ENCODE results near the gene CSNK1E.

GRCh38 chr22:38353701-38354100 lies 36.5 kb upstream of the CSNK1E start:
- TF ChIP-seq, protein P1, sequence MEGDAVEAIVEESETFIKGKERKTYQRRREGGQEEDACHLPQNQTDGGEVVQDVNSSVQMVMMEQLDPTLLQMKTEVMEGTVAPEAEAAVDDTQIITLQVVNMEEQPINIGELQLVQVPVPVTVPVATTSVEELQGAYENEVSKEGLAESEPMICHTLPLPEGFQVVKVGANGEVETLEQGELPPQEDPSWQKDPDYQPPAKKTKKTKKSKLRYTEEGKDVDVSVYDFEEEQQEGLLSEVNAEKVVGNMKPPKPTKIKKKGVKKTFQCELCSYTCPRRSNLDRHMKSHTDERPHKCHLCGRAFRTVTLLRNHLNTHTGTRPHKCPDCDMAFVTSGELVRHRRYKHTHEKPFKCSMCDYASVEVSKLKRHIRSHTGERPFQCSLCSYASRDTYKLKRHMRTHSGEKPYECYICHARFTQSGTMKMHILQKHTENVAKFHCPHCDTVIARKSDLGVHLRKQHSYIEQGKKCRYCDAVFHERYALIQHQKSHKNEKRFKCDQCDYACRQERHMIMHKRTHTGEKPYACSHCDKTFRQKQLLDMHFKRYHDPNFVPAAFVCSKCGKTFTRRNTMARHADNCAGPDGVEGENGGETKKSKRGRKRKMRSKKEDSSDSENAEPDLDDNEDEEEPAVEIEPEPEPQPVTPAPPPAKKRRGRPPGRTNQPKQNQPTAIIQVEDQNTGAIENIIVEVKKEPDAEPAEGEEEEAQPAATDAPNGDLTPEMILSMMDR (IDR thresholded peaks at IDR 0.05 in 2 of 3, conservative IDR thresholded peaks at IDR 0.05 in 1 of 3; ENCODE audit: control insufficient read depth in 2 of 3, extremely low read depth in 1 of 3, insufficient read depth in 1 of 3, low read depth in 3 of 3, low read length in 3 of 3), result no peak
- TF ChIP-seq, protein P2, sequence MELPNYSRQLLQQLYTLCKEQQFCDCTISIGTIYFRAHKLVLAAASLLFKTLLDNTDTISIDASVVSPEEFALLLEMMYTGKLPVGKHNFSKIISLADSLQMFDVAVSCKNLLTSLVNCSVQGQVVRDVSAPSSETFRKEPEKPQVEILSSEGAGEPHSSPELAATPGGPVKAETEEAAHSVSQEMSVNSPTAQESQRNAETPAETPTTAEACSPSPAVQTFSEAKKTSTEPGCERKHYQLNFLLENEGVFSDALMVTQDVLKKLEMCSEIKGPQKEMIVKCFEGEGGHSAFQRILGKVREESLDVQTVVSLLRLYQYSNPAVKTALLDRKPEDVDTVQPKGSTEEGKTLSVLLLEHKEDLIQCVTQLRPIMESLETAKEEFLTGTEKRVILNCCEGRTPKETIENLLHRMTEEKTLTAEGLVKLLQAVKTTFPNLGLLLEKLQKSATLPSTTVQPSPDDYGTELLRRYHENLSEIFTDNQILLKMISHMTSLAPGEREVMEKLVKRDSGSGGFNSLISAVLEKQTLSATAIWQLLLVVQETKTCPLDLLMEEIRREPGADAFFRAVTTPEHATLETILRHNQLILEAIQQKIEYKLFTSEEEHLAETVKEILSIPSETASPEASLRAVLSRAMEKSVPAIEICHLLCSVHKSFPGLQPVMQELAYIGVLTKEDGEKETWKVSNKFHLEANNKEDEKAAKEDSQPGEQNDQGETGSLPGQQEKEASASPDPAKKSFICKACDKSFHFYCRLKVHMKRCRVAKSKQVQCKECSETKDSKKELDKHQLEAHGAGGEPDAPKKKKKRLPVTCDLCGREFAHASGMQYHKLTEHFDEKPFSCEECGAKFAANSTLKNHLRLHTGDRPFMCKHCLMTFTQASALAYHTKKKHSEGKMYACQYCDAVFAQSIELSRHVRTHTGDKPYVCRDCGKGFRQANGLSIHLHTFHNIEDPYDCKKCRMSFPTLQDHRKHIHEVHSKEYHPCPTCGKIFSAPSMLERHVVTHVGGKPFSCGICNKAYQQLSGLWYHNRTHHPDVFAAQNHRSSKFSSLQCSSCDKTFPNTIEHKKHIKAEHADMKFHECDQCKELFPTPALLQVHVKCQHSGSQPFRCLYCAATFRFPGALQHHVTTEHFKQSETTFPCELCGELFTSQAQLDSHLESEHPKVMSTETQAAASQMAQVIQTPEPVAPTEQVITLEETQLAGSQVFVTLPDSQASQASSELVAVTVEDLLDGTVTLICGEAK (IDR thresholded peaks at IDR 0.05; ENCODE audit: borderline replicate concordance), result no peak
- no peak for TF ChIP-seq POLR2AphosphoS5 (IDR thresholded peaks at IDR 0.05; ENCODE audit: low read length)
- no peak for TF ChIP-seq ZZZ3 (IDR thresholded peaks at IDR 0.05; ENCODE audit: control insufficient read depth, insufficient read length, low read depth)
- no peak for TF ChIP-seq REST (IDR thresholded peaks at IDR 0.05; ENCODE audit: low read depth, low read length)
- TF ChIP-seq ATF3 (IDR thresholded peaks at IDR 0.05; ENCODE audit: borderline replicate concordance, extremely low read depth, low read depth, low read length), result no peak
- TF ChIP-seq POLR2A (IDR thresholded peaks at IDR 0.05; ENCODE audit: low read depth, low read length), result no peak
